GM18507 (cell line): ENCODE data around the gene RIT2.

Source experiments
- DNase-seq: peaks from one replicate; pipeline ENCODE4 v3.0.0; 2011; ENCODE audit warnings: low read depth; ENCODE audit not compliant: insufficient read length; ENCODE audit errors: extremely low spot score
- FAIRE-seq: peaks from 2 replicates; lab custom pipeline; 2011; peaks lifted over from hg19 to GRCh38; lab: Jason Lieb, UNC

The RIT2 gene

GRCh38 chr18:43093646-43094045, 21.8 kb downstream of the RIT2 start:
- no peak for DNase-seq
- no peak for FAIRE-seq

- DNase-seq, result no peak
- no peak for FAIRE-seq
These were observed 22.9 kb downstream of the RIT2 start for GRCh38 chr18:43092539-43092938.

- no peak for DNase-seq
- no peak for FAIRE-seq
These were observed 34.1 kb downstream of the RIT2 start for GRCh38 chr18:43081396-43081795.

- DNase-seq (no peak), FAIRE-seq (no peak)
These were observed 34.8 kb downstream of the RIT2 start for GRCh38 chr18:43080671-43081070.

- no peak for FAIRE-seq
- DNase-seq, result no peak
These were observed 36.1 kb downstream of the RIT2 start for GRCh38 chr18:43079422-43079821.

- DNase-seq, result no peak
- FAIRE-seq, result no peak
These were observed 36.9 kb downstream of the RIT2 start for GRCh38 chr18:43078478-43079092.

- DNase-seq, result no peak
- FAIRE-seq, result no peak
These were observed 37.8 kb downstream of the RIT2 start for GRCh38 chr18:43077510-43078308.

- DNase-seq (no peak), FAIRE-seq (no peak)
These were observed 41.7 kb downstream of the RIT2 start for GRCh38 chr18:43073771-43074170.

GRCh38 chr18:43068781-43069180, 46.7 kb downstream of the RIT2 start:
- FAIRE-seq, result no peak
- no peak for DNase-seq

DNA sequence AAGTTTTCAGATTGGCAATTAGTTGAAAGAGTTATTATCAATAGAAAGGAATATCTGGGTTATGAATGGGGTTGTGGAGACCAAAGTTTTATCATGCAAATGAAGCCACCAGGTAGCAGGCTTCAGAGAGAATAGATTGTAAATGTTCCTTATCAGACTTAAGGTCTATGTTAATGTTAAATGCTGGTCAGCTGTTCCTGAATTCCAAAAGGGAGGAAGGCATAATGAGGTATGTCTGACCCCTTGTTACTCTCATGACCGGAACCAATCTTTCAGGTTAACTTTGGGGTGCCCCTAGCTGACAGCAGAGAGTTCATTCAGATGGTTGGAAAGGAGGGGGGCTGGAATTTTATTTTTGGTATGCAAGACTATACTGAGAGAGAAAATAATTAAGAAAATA, 47.9 kb downstream of the RIT2 start:
- FAIRE-seq, result no peak
- DNase-seq, result no peak

- DNase-seq, result no peak
These were observed 53.7 kb downstream of the RIT2 start for GRCh38 chr18:43061816-43062215.

GRCh38 chr18:43061318-43061717, 54.2 kb downstream of the RIT2 start:
- DNase-seq, result no peak
- FAIRE-seq, result no peak

More at GRCh38 chr18:43061816-43062215, 53.7 kb downstream of the RIT2 start:
- FAIRE-seq, result no peak

DNA sequence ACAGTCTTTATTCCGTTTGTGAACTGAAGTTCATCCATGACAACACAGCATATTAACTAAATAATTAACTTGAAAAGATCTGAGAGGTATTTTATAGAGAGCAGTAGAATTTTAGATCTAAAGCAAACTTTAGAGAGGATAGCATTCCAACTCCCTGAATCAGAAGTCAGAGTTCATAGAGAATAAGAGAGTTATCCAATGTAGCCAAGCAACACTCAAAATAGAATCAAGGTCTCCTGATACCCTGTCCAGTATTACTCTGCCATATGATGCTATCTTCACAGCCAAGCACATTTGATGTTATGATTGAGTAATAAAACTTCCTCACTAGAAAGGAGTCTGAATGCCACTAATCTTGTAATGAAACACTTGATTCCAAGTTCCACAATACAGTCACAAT, 55.5 kb downstream of the RIT2 start:
- DNase-seq (no peak), FAIRE-seq (no peak)

DNA sequence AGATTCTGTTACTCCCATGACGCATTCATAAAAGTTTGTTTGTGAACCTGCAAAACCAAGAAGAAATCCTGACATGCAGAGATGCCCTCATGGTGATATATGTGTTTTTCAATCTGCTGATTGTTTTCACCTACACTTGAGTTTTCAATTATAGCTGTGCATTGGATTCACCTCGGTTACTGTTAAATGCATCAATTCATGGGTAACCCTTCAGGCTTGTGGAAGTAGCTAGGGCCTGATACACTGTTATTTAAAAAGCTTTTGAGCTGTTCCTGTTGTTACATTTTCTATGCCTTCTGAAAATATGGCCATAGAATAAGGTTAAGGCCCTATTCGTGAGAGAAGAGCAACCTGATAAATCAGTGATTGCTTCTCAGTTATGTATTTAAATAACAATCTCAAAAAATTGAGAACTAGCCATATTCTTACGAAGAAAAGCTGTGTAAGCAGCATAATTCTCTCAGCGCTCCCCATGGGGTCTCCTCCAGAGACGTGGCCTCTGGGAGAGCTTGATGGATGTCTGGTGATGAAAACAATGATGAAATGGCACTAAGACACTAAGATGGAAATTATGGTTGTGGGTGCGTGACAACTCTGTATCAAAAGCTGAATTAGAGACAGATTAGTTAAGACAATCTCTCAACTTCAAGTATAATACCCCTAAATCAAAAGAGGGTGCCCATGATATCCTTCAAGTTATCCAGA, 60.5 kb downstream of the RIT2 start:
- FAIRE-seq (no peak), DNase-seq (no peak)

- DNase-seq, result no peak
- FAIRE-seq, result no peak
These were observed 66.5 kb downstream of the RIT2 start for GRCh38 chr18:43049021-43049420.

DNA sequence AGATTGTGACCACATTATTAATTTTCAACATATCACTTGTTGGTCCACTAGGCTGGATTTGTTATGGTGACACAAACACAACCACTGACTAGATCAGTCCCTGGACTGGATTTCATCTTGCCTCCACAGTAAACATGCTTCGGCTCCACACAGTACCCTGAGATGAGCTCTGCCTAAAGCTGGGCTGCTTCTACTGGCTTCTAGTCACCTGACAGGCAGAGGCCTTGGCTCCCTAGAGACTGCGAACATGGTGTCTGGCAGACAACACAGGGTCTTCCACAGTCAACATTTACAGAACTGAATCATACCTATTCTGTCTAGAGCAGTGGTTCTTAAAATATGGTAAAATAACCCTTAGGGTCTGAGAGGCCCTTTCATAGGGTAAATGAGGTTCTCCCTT, 69.2 kb downstream of the RIT2 start:
- FAIRE-seq (no peak), DNase-seq (no peak)

GRCh38 chr18:43043626-43044025, 71.9 kb downstream of the RIT2 start:
- FAIRE-seq (no peak), DNase-seq (no peak)

DNA sequence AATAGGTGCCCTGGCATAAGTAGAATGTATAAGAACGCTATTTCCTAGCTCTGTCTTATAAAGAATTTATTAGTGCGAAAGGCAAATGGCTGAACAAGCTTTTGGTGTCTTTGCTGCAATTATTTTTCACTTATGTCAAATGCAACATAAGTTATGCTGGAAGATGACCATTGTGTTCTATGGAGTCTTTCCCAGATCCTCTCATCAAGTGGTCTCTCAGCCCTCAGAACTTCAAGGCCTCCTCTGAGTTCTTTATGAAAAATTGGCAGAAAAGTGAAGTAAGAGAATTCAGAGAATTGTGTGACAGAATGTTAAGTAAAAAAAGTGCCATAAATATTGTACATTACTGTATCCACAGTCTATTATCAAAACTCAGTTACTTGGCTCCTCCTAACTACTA, 75.2 kb downstream of the RIT2 start:
- DNase-seq (no peak), FAIRE-seq (no peak)

DNA sequence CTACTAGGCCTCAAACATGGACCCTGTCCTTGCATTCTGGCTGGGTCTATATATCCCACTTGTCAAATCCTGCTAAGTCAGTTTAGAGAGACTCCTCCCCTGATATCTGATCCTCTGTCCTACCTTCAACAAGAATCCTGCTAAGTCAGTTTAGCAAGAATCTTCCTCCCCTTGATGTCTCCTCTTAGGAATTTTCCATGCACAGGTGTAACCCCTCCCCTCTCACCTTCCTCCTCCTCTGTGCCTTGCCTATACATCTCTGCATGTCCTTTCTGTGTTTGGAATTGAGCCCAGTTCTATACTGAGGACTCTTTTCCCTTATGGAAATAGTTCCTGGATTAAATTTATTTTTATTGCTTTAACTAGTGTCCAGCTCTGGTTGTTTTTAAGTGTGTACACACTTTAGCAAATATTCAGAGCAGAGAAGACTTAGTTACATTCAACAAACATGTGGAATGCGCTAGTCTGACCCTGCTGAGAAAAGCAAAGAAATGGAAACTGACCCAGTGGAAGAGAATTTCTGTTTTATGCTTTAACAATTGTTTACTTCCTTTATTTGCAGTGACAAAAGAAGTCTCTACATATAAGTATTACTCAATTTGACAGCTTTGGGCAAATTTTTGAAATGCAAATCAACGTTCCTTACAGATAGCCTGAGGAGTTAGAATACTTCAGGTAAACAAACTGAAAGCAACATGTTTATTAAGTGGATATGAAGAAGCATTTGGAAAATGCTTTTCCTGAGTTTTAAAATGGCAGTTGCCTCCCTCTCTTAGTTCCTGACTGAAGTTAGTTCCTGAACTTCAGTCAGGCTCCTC, 80.6 kb downstream of the RIT2 start:
- no peak for FAIRE-seq

GRCh38 chr18:43031169-43031568, 84.3 kb downstream of the RIT2 start:
- FAIRE-seq (no peak), DNase-seq (no peak)

More for the DNA sequence above, 80.6 kb downstream of the RIT2 start:
- no peak for DNase-seq
